AG04449 (cell line): ENCODE results near the gene PNKD.

Source experiments
- CTCF ChIA-PET: fragments of 350-600 bp; formaldehyde crosslinking; extraction: SDS; loops from one replicate; lab custom pipeline; 2021; ENCODE audit warnings: antibody characterized with exemption; lab: Yijun Ruan, JAX
- POLR2A ChIA-PET: fragments of 400-600, 350-600 bp; formaldehyde crosslinking; extraction: SDS; loops from one replicate; lab custom pipeline; 2020; ENCODE audit warnings: antibody characterized with exemption, inconsistent platforms; lab: Yijun Ruan, JAX
- DNase-seq: peaks from one replicate; pipeline ENCODE4 v3.0.0-alpha.2; 2010; ENCODE audit warnings: low read depth, low spot score
- H3K4me3 ChIP-seq: 2 replicates; pipeline ENCODE4 v1.5.1; 2011; ENCODE audit warnings: low read depth, mild to moderate bottlenecking, control low read depth, low read length
- TF ChIP-seq, protein P1 (sequence below): IDR thresholded peaks from one replicate; pipeline ENCODE4 v1.5.1; 2011; ENCODE audit warnings: mild to moderate bottlenecking, moderate library complexity, low read length, control low read depth, inconsistent platforms; ENCODE audit not compliant: insufficient read depth; ENCODE audit errors: missing control alignments

Gene PNKD

GRCh38 chr2:218369330-218369729 lies 99.0 kb downstream of the PNKD start:
- no peak for DNase-seq
- POLR2A ChIA-PET, result interaction anchor here (0.9 kb wide), 1 partner anchor 223 kb away, joined by 3 read pairs; no protein-coding TSS in a partner anchor
- TF ChIP-seq, protein P1, sequence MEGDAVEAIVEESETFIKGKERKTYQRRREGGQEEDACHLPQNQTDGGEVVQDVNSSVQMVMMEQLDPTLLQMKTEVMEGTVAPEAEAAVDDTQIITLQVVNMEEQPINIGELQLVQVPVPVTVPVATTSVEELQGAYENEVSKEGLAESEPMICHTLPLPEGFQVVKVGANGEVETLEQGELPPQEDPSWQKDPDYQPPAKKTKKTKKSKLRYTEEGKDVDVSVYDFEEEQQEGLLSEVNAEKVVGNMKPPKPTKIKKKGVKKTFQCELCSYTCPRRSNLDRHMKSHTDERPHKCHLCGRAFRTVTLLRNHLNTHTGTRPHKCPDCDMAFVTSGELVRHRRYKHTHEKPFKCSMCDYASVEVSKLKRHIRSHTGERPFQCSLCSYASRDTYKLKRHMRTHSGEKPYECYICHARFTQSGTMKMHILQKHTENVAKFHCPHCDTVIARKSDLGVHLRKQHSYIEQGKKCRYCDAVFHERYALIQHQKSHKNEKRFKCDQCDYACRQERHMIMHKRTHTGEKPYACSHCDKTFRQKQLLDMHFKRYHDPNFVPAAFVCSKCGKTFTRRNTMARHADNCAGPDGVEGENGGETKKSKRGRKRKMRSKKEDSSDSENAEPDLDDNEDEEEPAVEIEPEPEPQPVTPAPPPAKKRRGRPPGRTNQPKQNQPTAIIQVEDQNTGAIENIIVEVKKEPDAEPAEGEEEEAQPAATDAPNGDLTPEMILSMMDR, result no peak
- CTCF ChIA-PET, result interaction anchor here (1.0 to 2.1 kb wide), 4 partner anchors 13 to 97 kb away, joined by 3 to 8 read pairs (median 5); partner anchors contain the start of gene CATIP
- no peak overlapping the region for H3K4me3 ChIP-seq

DNA sequence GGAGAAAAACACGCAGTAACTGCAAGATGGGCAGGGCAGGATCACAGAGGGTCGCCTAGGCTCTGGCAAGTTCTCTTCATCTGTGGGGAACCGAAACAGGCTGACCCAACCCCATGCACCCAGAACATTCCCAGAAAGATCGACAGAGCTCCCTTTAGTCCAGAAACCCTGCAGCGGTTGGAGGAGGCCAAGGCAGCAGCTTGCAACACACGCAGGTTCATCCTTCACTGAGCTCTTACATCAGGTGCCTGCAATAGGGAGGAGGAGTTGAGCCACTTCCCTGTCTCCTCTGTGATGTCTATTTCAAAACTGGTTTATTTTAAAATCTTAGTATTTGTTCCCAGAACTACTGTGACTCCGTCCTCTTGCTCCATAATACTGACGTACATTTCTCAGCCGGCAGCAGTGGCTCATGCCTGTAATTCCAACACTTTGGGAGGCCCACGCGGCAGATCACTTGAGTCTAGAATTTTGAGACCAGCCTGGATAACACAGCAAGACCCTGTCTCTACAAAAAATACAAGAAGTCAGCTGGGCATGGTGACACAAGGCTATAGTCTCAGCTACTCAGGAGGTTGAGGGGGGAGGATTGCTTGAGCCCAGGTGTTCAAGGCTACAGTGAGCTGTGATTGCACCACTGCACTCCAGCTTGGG lies 100.2 kb downstream of the PNKD start:
- no peak for DNase-seq
- CTCF ChIA-PET, result interaction anchor here (1.2 to 2.1 kb wide), 3 partner anchors 14 to 78 kb away, joined by 3 to 8 read pairs (median 4); partner anchors contain the start of genes CATIP and TMBIM1
- POLR2A ChIA-PET, result no interaction called here
- TF ChIP-seq, protein P1, result no peak
- no peak overlapping the region for H3K4me3 ChIP-seq

DNA sequence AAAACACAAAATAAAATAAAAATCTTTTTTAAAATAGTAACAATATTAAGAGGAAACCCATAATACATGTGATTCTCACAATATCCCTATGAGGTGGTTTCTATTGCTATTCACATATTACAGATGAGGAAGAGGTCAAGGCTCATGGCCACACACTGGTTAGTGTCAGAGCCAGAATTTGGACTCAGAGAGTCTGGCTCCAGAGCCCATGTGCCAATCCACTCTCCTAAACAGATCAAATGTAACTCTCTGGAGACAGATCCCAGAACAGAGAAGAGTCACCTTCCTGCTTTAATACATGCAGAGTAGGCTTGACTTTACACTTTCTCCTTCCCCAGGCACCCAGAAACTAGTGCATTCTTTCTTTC lies 101.6 kb downstream of the PNKD start:
- POLR2A ChIA-PET, result no interaction called here
- TF ChIP-seq, protein P1, result no peak
- CTCF ChIA-PET, result interaction anchor here (1.5 kb wide), 1 partner anchor 85 kb away, joined by 4 read pairs; no protein-coding TSS in a partner anchor
- H3K4me3 ChIP-seq, result no peak overlapping the region
- no peak for DNase-seq

- DNase-seq, result no peak
- POLR2A ChIA-PET, result no interaction called here
- no peak overlapping the region for H3K4me3 ChIP-seq
- CTCF ChIA-PET, result no interaction called here
- TF ChIP-seq, protein P1, result no peak
Measured at GRCh38 chr2:218374795-218375194, 104.5 kb downstream of the PNKD start.

- TF ChIP-seq, protein P1, result no peak
- H3K4me3 ChIP-seq, result no peak overlapping the region
- ChIA-PET CTCF (interaction anchor here (1.1 to 1.9 kb wide), 2 partner anchors 19 to 83 kb away, joined by 3 to 6 read pairs; partner anchors contain the start of gene CATIP), POLR2A (no interaction called here)
- no peak for DNase-seq
Measured at GRCh38 chr2:218375212-218375611, 104.9 kb downstream of the PNKD start.

DNA sequence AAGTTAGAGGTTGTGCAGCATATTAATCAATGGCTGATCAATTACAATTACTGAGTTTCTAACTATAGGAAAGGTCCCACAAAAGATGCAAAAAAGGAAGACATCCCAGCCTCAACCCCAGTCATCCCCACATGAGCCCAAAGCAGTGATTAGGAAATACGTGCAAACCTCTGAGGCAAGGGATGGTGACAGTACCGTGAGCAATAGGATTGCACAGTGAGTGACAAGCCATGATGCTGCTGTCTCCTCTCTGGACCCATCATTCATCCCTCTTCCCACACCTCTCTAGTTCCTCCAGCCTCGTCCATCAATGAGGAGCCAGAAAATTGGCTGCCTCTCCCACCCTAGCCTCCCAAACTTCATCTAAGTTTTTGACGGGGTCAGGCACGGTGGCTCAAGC lies 107.7 kb downstream of the PNKD start:
- TF ChIP-seq, protein P1, result no peak
- ChIA-PET POLR2A (no interaction called here), CTCF (interaction anchor here (1.4 to 2.7 kb wide), 3 partner anchors 11 to 76 kb away, joined by 4 to 13 read pairs (median 5); partner anchors contain the start of gene CATIP)
- no peak for DNase-seq
- no peak overlapping the region for H3K4me3 ChIP-seq
